K562 (cell line): ENCODE results near the gene CDNF. TPM values are rescaled to one million over a fixed set of nuclear protein-coding genes. Genes with fewer than 3 reads are reported as not detected.

Source experiments
- CREBBP ChIP-seq: IDR thresholded peaks from one replicate; pipeline ENCODE4 v1.6.1; 2012; ENCODE audit warnings: low read depth, mild to moderate bottlenecking, control low read depth, inconsistent platforms, low read length
- FOXP4 ChIP-seq: sonication (generic); formaldehyde crosslinking; IDR thresholded peaks from 2 replicates; pipeline ENCODE4 v1.8.0; 2022; ENCODE audit warnings: mild to moderate bottlenecking, missing genetic modification reagents, borderline replicate concordance
- MNT ChIP-seq, 2 experiments: fragments of 450-650 bp; conservative IDR thresholded peaks; 2 replicates each; pipeline ENCODE4 v1.6.1; 2017; ENCODE audit warnings: mild to moderate bottlenecking in 2 of 2, moderate library complexity in 2 of 2
- PCBP1 ChIP-seq: fragments of 200-400 bp; formaldehyde crosslinking; IDR thresholded peaks from 2 replicates; pipeline ENCODE4 v1.6.1; 2018; ENCODE audit warnings: mild to moderate bottlenecking, low read depth, low read length; ENCODE audit not compliant: poor library complexity, severe bottlenecking
- RBBP5 ChIP-seq: fragments of 200-600 bp; sonication (generic); IDR thresholded peaks from 2 replicates; pipeline ENCODE4 v1.6.1; 2012; ENCODE audit warnings: borderline replicate concordance, mild to moderate bottlenecking, low read length, control low read depth, inconsistent platforms; ENCODE audit not compliant: insufficient read depth, poor library complexity, severe bottlenecking
- SAFB ChIP-seq: fragments of 200-400 bp; formaldehyde crosslinking; IDR thresholded peaks from 2 replicates; pipeline ENCODE4 v1.6.1; 2017; ENCODE audit warnings: low read depth, low read length, borderline replicate concordance
- SAP30 ChIP-seq: fragments of 200-600 bp; sonication (generic); IDR thresholded peaks from 2 replicates; pipeline ENCODE4 v1.6.1; 2012; ENCODE audit warnings: borderline replicate concordance, low read depth, mild to moderate bottlenecking, moderate library complexity, low read length, control low read depth, inconsistent platforms; ENCODE audit not compliant: insufficient read depth, poor library complexity, severe bottlenecking
- UBTF ChIP-seq, 2 experiments: IDR thresholded peaks; 2 replicates each; pipeline ENCODE4 v1.6.1; 2012; ENCODE audit warnings: improper control_type of control experiment in 2 of 2, low read depth in 2 of 2, low read length in 2 of 2, borderline replicate concordance in 1 of 2
- ZNF431 ChIP-seq: sonication (generic); formaldehyde crosslinking; IDR thresholded peaks from 2 replicates; pipeline ENCODE4 v1.8.0; 2022; ENCODE audit warnings: mild to moderate bottlenecking, missing genetic modification reagents
- ZNF717 ChIP-seq: fragments of 250-450 bp; sonication (Bioruptor Pico); IDR thresholded peaks from 2 replicates; pipeline ENCODE4 v1.5.0; 2021
- ZNF75A ChIP-seq: fragments of 450-650 bp; formaldehyde crosslinking; IDR thresholded peaks from 2 replicates; pipeline ENCODE4 v1.4.0; 2020; ENCODE audit warnings: mild to moderate bottlenecking
- polyA plus RNA-seq, 8 experiments: library from polyadenylated mRNA; depleted of rRNA in 4 of 8; stranded (reverse) in 5 of 8; unstranded in 3 of 8; fragments of >200 nt; fragmentation: Nextera tagmentation in 2 of 8; fragmentation: Illumina TruSeq in 1 of 8; extraction: Ambion mirVana in 2 of 8; extraction: Trizol in 1 of 8; gene quantifications; 2 replicates each; pipeline versions ENCODE4 v1.2.1 to v1.2.3, GENCODE V29; 2011 to 2014; ENCODE audit warnings: inconsistent platforms in 1 of 8, missing spikeins in 1 of 8
- total RNA-seq, 7 experiments: library from RNA; depleted of rRNA in 6 of 7; stranded (reverse); fragments of >200 nt in 6 of 7; fragmentation: Illumina TruSeq in 2 of 7; extraction: Trizol in 2 of 7; gene quantifications; 2 replicates each; pipeline versions ENCODE4 v1.2.1 to v1.2.3, GENCODE V29; 2011 to 2021; ENCODE audit warnings: low replicate concordance in 1 of 7
- TF ChIP-seq, protein P1 (sequence below): sonication (generic); formaldehyde crosslinking; IDR thresholded peaks from 2 replicates; pipeline ENCODE4 v1.8.0; 2023; ENCODE audit warnings: mild to moderate bottlenecking, missing genetic modification reagents

Gene CDNF
- total and polyA plus RNA-seq, 9 of the 15 experiments (the other 6 are each of a cell fraction or from before 2014, with no cell fraction given) = 0.18 to 1.6 (median 0.61) TPM

- TF ChIP-seq ZNF431 (0 out of 2 replicates have a peak, but pooled peaks have one; percentile 18), FOXP4 (CRISPR knock-in tag) (0 out of 2 replicates have a peak, but pooled peaks have one; percentile 13), SAFB (peak; percentile 65; the same call in 1 of the 2 replicates), UBTF (IDR thresholded peaks at IDR 0.05; ENCODE audit: borderline replicate concordance in 1 of 2, low read depth in 2 of 2, low read length in 2 of 2) (peak in 1 of 2 experiments; percentile 12; a peak in 1 of 4 replicates), RBBP5 (peak; percentile 44), SAP30 (peak; percentile 45), MNT (conservative IDR thresholded peaks at IDR 0.05) (peak in 1 of 2 experiments; percentile 19; a peak in 1 of 4 replicates), PCBP1 (peak; percentile 58), CREBBP (no peak), ZNF75A (no peak), ZNF717 (CRISPR knock-in tag) (no peak)
- TF ChIP-seq, protein P1, sequence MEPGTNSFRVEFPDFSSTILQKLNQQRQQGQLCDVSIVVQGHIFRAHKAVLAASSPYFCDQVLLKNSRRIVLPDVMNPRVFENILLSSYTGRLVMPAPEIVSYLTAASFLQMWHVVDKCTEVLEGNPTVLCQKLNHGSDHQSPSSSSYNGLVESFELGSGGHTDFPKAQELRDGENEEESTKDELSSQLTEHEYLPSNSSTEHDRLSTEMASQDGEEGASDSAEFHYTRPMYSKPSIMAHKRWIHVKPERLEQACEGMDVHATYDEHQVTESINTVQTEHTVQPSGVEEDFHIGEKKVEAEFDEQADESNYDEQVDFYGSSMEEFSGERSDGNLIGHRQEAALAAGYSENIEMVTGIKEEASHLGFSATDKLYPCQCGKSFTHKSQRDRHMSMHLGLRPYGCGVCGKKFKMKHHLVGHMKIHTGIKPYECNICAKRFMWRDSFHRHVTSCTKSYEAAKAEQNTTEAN (CRISPR knock-in tag) = no peak
These were observed 41.5 kb upstream of the CDNF start (continued) for GRCh38 chr10:14879124-14879927.
